HUES64 (cell line): Measurements from ENCODE around the gene NOP58.
"Not testable (repeated sequence)": the region's sequence is repeated elsewhere in the genome, so short reads cannot be mapped to it uniquely, and the experiment has no call there.

Experiments
- H3K27ac ChIP-seq: 2 replicates; pipeline ENCODE4 v1.7.0; 2013; ENCODE audit warnings: low read depth, low read length, inconsistent platforms
- H3K27me3 ChIP-seq: 2 replicates; pipeline ENCODE4 v1.6.1; 2013; ENCODE audit warnings: mild to moderate bottlenecking, low read length; ENCODE audit not compliant: insufficient read depth
- H3K36me3 ChIP-seq: 2 replicates; pipeline ENCODE4 v1.6.1; 2013; ENCODE audit warnings: mild to moderate bottlenecking, low read length; ENCODE audit not compliant: insufficient read depth
- H3K4me1 ChIP-seq: 2 replicates; pipeline ENCODE4 v1.6.1; 2013; ENCODE audit warnings: mild to moderate bottlenecking, low read length, moderate library complexity; ENCODE audit not compliant: insufficient read depth
- H3K4me3 ChIP-seq: 2 replicates; pipeline ENCODE4 v1.5.1; 2013; ENCODE audit warnings: mild to moderate bottlenecking, low read length, moderate library complexity
- H3K9ac ChIP-seq: 2 replicates; pipeline ENCODE4 v1.6.1; 2013; ENCODE audit warnings: mild to moderate bottlenecking, low read depth, low read length
- H3K9me3 ChIP-seq: 2 replicates; pipeline ENCODE4 v1.6.1; 2013; ENCODE audit warnings: low read depth, low read length; ENCODE audit not compliant: insufficient read depth
- WGBS: fragments of 150-250, 120-280 bp; methylation state at CpG from one replicate; pipeline ENCODE4 v1.1.7; 2013; ENCODE audit warnings: missing lambda C conversion rate; 5-methylcytosine and 5-hydroxymethylcytosine counted together

Gene NOP58

DNA sequence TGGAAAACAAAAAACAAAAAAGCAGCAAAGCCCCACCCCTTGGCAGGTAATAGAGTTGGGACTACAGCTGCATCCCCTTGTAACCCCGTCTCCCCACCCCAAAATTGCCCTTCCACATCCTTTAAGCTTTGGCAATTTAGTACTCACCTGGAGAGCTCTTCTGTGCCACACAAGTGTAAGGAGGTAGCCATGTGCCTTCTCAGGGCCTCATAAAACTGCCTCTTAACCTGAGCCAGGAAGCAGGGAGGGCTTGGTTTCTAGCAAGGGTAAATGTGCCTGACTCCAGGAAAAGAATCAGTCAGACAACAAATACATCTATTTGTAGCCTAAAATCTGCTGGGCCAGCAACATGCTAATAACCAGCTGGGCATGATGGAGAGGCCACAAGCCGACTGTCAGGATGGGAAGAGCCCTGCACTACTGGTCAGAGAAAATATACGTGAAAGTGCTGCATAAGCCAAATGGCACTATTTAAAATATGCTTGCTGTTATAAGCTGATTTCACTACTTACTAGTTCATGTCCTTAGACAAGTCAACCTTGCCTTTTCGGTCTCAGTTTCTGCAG is 46.3 kb downstream of the NOP58 start:
- over 99% methylated on average over 4 of the region's 4 CpGs for WGBS
- Histone ChIP-seq H3K27me3 (no peaks in the 10 kb centered on the region), H3K4me3 (no peak overlapping the region), H3K4me1 (no peaks in the 10 kb centered on the region), H3K9ac (no peak overlapping the region), H3K9me3 (no peaks in the 10 kb centered on the region), H3K36me3 (peaks cover 13% of the 10 kb centered on the region), H3K27ac (no peak overlapping the region; the same call in 1 of the 2 replicates)

DNA sequence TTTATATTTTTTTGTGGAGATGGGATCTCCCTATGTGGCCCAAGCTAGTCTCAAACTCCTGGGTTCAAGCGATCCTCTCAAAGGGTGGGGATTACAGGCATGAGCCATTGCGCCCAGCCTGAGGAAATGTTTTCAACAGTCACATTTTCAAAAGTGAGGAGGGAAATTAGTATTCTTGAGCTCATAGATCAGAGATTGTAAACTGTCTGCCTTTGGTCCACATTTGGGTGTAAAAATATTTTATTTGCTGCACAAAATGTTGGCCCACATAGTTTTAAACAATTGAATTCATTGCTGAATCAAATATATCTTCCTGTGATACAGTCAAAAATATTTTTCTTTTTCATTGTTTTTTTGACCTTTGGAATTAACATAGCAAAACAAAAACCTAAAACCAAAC is 48.6 kb downstream of the NOP58 start:
- Histone ChIP-seq H3K9ac (no peak overlapping the region), H3K4me3 (no peak overlapping the region), H3K4me1 (0 out of 2 replicates have a peak, but pooled peaks cover 7% of the 10 kb centered on the region), H3K27ac (no peak overlapping the region), H3K9me3 (no peaks in the 10 kb centered on the region), H3K36me3 (no peaks in the 10 kb centered on the region; the same call in 1 of the 2 replicates), H3K27me3 (no peaks in the 10 kb centered on the region)
- WGBS, result 98% methylated on average over 2 of the region's 2 CpGs

DNA sequence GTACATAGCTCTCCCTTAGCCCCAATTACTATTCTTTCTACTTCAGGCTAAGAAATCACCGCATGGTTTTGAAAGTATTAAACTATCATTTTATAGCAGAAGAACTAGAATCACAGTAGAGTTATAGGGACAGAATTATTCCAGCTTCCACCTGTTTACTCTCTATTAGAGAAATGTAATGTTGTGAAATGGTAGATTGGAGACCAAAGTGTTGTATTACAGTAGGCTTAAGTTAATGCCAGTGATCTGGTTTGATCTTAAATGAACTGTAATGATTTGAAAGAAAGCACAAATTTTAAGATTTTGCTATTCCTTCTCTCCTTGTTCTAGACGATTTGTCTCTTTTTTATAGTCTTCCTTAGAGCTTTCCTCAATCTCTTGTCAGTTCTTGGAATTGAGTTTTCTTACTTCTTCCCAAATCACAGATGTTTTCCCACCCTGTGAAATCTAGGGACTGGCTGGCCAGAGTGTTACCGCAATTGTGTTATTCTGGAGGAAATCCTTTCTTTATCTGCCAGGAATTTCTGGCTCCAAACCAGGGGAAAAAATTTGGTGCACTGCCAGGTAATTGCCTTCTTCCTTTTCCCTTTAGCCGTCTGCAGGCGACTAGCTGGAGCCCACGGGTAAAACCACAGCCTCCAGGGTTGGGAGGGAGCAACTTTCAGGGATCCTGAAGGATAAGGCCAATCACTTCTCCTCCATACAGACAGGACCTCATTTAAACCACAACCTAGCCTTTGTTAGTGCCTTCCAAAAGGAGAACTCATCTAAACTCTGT is 51.7 kb downstream of the NOP58 start:
- 83% methylated on average over 5 of the region's 6 CpGs for WGBS
- Histone ChIP-seq H3K27me3 (no peaks in the 10 kb centered on the region), H3K9ac (no peak overlapping the region), H3K4me3 (no peak overlapping the region), H3K9me3 (no peaks in the 10 kb centered on the region), H3K4me1 (0 out of 2 replicates have a peak, but pooled peaks cover 7% of the 10 kb centered on the region), H3K27ac (no peak overlapping the region), H3K36me3 (no peaks in the 10 kb centered on the region)

DNA sequence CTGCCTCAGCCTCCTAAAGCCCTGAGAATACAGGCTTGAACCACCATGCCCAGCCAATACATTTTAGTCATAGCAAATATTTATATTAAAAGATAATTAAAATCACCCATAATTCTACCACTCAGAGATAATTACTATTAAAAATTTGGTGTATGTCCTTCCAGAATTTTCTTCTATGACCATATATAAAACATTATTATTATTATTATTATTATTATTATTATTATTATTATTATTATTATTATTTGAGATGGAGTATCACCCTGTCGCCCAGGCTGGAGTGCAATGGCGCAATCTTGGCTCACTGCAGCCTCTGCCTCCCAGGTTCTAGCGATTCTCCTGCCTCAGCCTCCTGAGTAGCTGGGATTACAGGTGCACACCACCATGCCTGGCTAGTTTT is 54.8 kb downstream of the NOP58 start:
- 98% methylated on average over 3 of the region's 3 CpGs for WGBS
- H3K27me3 ChIP-seq, result not testable (repeated sequence)

DNA sequence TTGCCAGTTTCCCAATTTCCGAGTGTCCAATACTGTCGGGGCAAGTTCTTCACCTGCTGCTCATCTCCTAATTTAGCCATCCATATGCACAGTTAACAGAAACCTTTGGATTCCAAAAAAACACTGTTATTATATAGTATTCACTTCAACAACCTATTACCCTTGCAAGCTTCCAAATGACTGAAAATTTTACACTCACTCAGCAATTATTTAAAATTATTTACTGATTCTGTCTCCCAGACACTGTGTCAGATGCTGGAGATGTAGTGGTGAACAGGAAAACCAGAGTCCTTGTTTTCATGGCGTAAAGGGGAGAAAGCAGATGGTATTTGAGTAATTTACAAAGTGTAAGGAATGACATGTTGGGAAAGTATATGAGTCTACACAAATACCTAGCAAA is 56.9 kb downstream of the NOP58 start:
- no peaks in the 10 kb centered on the region for H3K9me3 ChIP-seq
- H3K4me1 ChIP-seq, result 0 out of 2 replicates have a peak, but pooled peaks cover 2% of the 10 kb centered on the region
- H3K27ac ChIP-seq, result no peak overlapping the region
- no peak overlapping the region for H3K9ac ChIP-seq
- H3K27me3 ChIP-seq, result no peaks in the 10 kb centered on the region
- no peak overlapping the region for H3K4me3 ChIP-seq
- no peaks in the 10 kb centered on the region for H3K36me3 ChIP-seq
- WGBS, result 94% methylated on average over 3 of the region's 3 CpGs

More for the DNA sequence above, 54.8 kb downstream of the NOP58 start:
- not testable (repeated sequence) for H3K9me3 ChIP-seq, H3K36me3 ChIP-seq, H3K4me1 ChIP-seq, H3K4me3 ChIP-seq, H3K9ac ChIP-seq, H3K27ac ChIP-seq

DNA sequence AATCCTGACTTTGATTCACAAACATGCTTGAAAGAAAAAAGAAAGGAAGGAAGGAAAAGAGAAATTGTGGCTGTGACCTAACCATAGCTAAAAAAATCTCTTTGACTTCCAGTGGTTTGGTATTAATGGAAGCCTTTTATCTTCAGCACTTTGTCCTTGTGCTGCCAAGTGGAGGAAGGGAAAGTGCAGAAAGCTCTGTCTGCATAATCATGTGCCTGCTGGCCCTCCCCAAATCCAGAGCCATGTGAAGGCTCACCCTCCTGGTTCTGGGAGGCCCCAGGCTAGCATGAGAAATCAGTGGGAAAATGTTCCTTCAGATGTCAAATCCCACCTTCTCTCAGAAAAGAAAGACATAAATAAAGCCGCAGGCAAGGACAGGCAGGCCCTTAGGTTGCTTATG is 62.3 kb downstream of the NOP58 start:
- Histone ChIP-seq H3K4me1 (peaks cover 8% of the 10 kb centered on the region), H3K36me3 (no peaks in the 10 kb centered on the region), H3K9ac (peak overlapping the region; percentile 2; the same call in 1 of the 2 replicates), H3K4me3 (no peak overlapping the region), H3K27ac (peak overlapping the region; percentile 12; the same call in 1 of the 2 replicates), H3K9me3 (no peaks in the 10 kb centered on the region), H3K27me3 (no peaks in the 10 kb centered on the region)
- 82% methylated on average over 1 of the region's 1 CpG for WGBS

DNA sequence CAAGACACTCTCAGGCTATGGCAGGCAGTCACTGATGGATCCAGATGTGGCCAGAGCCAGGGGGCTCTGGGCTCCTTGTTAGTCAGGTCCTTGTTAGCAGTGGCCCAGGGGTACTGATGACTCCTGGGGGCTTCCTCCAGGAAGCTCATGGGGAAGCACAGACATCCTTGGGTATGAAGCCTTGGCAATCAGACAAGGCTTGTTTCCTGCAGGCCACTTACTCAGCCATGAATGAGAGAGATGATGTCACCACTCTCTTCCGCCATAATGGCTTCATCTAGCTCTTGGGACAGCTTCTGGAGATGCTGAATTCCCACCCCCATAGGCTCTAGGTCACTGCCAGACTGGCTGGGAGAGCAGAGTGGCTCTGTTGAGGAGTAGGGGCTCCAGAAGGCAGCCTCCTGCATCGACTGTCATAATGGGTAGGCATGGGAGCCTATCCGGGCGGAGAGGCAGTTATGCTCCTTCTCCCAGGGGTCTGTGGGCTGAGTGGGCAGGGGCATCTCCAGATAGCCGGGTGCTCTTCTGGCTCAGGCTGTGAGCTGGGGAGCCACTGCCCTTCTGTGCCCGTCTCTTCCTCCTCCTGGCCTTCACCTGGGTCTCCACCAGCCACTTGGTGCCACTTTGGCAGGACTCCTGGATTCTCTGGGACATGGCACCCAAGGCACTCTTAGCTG is 70.4 kb downstream of the NOP58 start:
- Histone ChIP-seq H3K4me3 (no peak overlapping the region), H3K9ac (no peak overlapping the region), H3K27me3 (no peaks in the 10 kb centered on the region), H3K4me1 (no peaks in the 10 kb centered on the region), H3K27ac (no peak overlapping the region), H3K9me3 (no peaks in the 10 kb centered on the region), H3K36me3 (no peaks in the 10 kb centered on the region)
- whole genome bisulfite sequencing, result 95% methylated on average over 6 of the region's 6 CpGs

DNA sequence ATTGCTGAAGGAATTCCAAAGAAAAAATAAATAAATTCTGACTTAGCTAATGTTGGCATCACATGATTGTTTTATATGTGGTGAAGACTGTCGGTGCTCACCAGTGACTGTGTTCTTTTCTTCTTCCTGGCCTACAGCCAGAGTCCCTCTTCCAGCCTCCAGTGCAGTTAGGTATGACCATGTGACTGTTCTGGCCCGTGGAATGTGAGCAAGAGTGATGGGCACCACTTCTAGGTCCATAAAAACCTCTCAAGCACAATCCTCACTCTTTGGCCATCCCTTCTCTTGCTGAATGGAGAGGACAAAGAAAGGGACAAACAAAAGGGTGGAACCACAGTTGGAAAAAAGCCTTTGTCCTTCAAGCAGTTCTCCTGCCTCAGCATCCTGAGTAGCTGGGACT is 71.6 kb downstream of the NOP58 start:
- H3K9ac ChIP-seq, result no peak overlapping the region
- H3K36me3 ChIP-seq, result no peaks in the 10 kb centered on the region
- H3K27me3 ChIP-seq, result no peaks in the 10 kb centered on the region
- no peaks in the 10 kb centered on the region for H3K9me3 ChIP-seq
- no peak overlapping the region for H3K27ac ChIP-seq
- 90% methylated on average over 2 of the region's 2 CpGs for WGBS
- H3K4me1 ChIP-seq, result no peaks in the 10 kb centered on the region
- no peak overlapping the region for H3K4me3 ChIP-seq

DNA sequence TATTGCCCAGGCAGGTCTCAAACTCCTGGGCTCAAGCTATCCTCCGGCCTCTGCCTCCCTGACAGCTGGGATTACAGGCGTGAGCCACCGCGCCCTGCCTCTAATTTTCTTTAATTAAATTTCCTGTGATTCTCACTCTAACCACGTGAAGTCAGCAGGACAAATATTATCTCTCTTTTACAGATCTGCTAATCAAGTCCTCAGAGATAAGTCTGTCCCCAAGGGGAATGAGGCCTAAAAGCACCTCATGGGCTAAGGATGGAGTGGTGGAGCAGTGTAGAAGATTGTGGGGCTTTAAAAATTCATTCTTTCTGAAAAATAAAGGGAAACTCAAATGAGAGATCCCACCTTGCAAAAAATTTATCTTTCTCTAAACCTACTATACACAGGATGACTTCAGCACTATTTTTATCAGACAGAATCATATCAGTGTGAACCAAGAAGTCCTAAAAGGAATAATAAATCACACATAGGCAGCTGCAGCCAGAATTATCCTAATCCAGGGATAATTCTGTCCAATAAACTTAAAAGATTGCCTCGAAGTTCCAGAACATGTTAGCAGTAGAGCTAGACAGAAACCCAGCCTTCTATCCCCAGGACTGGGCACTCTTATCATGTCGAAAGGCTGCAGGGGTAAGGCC is 72.3 kb downstream of the NOP58 start:
- H3K9me3 ChIP-seq, result no peaks in the 10 kb centered on the region
- WGBS, result 92% methylated on average over 7 of the region's 7 CpGs
- H3K27me3 ChIP-seq, result no peaks in the 10 kb centered on the region
- no peaks in the 10 kb centered on the region for H3K36me3 ChIP-seq
- H3K4me3 ChIP-seq, result no peak overlapping the region
- no peak overlapping the region for H3K9ac ChIP-seq
- no peak overlapping the region for H3K27ac ChIP-seq
- no peaks in the 10 kb centered on the region for H3K4me1 ChIP-seq

DNA sequence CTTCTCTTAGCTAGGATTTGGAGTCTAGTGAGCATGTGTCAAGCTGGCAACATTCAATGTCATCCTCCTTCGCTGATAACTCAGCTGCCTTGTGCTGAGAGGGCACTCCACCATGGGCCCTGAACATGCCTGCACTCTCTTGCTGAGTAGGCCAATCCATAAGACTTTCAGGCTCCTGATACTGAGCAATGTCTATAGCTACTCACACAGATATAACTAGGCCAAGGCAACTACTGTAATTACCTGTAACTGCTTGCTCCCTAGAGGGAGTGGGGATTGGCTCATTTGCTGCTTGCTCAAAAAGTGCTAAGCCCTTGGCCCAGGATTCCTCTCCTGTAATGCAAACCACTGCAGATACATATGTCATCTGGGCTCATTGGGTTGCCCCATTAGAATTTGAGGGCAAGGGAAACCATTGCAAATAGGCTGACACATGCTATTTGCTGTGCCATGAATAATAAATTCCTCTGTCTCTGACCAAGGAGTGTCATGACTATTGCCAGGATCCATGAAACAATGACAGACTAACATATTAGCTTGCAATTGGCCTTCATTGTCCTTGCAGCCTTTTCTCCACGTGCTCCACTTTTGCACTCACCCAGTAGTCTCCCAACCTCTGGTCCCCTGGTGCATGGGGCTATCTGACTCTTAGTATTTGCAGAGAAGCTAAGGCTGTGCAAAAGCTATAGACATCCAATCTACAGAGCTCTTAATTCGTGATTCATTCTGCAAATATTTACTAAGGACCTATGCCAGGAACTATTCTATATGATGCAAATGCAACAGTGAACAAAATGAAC is 73.7 kb downstream of the NOP58 start:
- no peaks in the 10 kb centered on the region for H3K27me3 ChIP-seq
- no peak overlapping the region for H3K9ac ChIP-seq
- no peaks in the 10 kb centered on the region for H3K36me3 ChIP-seq
- H3K27ac ChIP-seq, result no peak overlapping the region
- no peak overlapping the region for H3K4me3 ChIP-seq
- no peaks in the 10 kb centered on the region for H3K9me3 ChIP-seq
- 81% methylated on average over 3 of the region's 3 CpGs for WGBS
- H3K4me1 ChIP-seq, result peaks cover 5% of the 10 kb centered on the region; the same call in 1 of the 2 replicates
